D721Med (cell line): ENCODE results near the gene CFB.

Experiments
- DNase-seq: peaks from one replicate; pipeline ENCODE4 v3.0.0; 2011; ENCODE audit warnings: low spot score; ENCODE audit not compliant: insufficient read length
- FAIRE-seq: peaks from 2 replicates; lab custom pipeline; 2011; peaks lifted over from hg19 to GRCh38; lab: Jason Lieb, UNC
- TF ChIP-seq, protein P1 (sequence below): IDR thresholded peaks from 2 replicates; pipeline ENCODE4 v1.5.1; 2012; ENCODE audit warnings: mild to moderate bottlenecking, control low read depth; ENCODE audit not compliant: insufficient read depth; ENCODE audit errors: missing control alignments

CFB gene

DNA sequence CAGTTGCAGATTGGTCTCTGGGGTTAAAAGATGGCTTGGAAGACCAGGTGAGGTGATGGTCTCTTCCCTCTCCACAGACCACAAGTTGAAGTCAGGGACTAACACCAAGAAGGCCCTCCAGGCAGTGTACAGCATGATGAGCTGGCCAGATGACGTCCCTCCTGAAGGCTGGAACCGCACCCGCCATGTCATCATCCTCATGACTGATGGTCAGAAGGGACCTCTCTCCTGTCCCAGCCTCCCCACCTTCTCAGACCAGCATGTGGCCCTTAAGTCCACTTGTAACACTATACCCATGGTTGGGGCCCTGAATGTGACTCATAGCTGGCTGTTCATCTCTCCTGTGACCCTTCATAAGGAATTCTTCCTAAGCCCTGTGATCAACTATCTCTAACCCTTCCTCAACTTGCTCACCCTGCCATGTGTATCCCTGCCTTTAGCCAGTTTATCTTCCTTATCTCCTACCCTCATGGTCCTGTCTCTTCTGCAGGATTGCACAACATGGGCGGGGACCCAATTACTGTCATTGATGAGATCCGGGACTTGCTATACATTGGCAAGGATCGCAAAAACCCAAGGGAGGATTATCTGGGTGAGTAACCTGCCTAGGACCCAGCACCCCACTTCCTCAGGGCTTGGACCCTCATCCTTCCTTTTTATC, 3.0 kb downstream of the CFB start:
- FAIRE-seq (no peak), DNase-seq (no peak)
- TF ChIP-seq, protein P1, sequence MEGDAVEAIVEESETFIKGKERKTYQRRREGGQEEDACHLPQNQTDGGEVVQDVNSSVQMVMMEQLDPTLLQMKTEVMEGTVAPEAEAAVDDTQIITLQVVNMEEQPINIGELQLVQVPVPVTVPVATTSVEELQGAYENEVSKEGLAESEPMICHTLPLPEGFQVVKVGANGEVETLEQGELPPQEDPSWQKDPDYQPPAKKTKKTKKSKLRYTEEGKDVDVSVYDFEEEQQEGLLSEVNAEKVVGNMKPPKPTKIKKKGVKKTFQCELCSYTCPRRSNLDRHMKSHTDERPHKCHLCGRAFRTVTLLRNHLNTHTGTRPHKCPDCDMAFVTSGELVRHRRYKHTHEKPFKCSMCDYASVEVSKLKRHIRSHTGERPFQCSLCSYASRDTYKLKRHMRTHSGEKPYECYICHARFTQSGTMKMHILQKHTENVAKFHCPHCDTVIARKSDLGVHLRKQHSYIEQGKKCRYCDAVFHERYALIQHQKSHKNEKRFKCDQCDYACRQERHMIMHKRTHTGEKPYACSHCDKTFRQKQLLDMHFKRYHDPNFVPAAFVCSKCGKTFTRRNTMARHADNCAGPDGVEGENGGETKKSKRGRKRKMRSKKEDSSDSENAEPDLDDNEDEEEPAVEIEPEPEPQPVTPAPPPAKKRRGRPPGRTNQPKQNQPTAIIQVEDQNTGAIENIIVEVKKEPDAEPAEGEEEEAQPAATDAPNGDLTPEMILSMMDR = no peak

- FAIRE-seq = no peak
- TF ChIP-seq, protein P1 = no peak
Observed at GRCh38 chr6:31949926-31950548, 4.1 kb downstream of the CFB start.

GRCh38 chr6:31952140-31952805, 6.4 kb downstream of the CFB start:
- TF ChIP-seq, protein P1 = peak; percentile 63
- no peak for FAIRE-seq
- peak; percentile 51 for DNase-seq

More at GRCh38 chr6:31949926-31950548, 4.1 kb downstream of the CFB start:
- DNase-seq = no peak

DNA sequence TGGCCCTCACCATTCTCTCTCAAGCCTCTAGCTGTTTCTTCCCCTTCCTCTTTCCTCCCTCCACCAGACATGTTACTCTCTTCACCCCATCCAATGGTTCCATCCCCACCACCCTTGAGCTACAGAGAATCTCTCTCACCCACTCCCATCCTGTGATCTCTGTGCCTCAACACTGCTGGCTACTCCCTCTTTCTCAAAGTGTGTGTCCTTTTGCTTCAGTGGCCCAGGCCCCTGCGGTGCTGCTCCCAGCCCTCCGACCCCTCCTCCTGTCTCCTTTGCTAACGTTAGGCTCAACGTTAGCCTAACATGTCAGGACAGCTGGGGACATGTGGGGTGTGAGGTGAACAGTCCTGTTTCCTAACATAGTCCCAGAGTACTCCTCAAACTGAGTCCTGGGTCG, 7.0 kb downstream of the CFB start:
- TF ChIP-seq, protein P1 = no peak
- DNase-seq (no peak), FAIRE-seq (no peak)

GRCh38 chr6:31954511-31954910, 8.6 kb downstream of the CFB start:
- TF ChIP-seq, protein P1 = no peak

GRCh38 chr6:31956796-31957195, 10.9 kb downstream of the CFB start:
- FAIRE-seq = no peak
- TF ChIP-seq, protein P1 = no peak
- no peak for DNase-seq

More at GRCh38 chr6:31954511-31954910, 8.6 kb downstream of the CFB start:
- no peak for DNase-seq
- no peak for FAIRE-seq
